Right renal pelvis (tissue), 4 donors: ENCODE measurements around the gene PLOD2. TPM values are rescaled to one million over a fixed set of nuclear protein-coding genes. Genes with fewer than 3 reads are reported as not detected.

Source experiments
- DNase-seq, 4 donors: peaks; one replicate each; pipeline ENCODE4 v3.0.0-alpha.2; 2013; ENCODE audit warnings: low read depth in 4 of 4, low spot score in 3 of 4, missing footprints in 1 of 4
- polyA plus RNA-seq, 4 donors: library from polyadenylated mRNA; unstranded; fragments of 120-200 nt; gene quantifications; one replicate each; pipeline ENCODE4 v1.2.1, GENCODE V29; 2013; ENCODE audit not compliant: insufficient read length in 4 of 4

Gene PLOD2
- polyA plus RNA-seq, 4 donors = 174 to 194 (median 187) TPM

- no peak for DNase-seq
These were observed 108.1 kb downstream of the PLOD2 start for GRCh38 chr3:146052791-146053310.

GRCh38 chr3:146052056-146052790 lies 108.8 kb downstream of the PLOD2 start:
- DNase-seq = no peak

GRCh38 chr3:146050691-146051090 lies 110.3 kb downstream of the PLOD2 start:
- DNase-seq = no peak

GRCh38 chr3:146047485-146047884 lies 113.5 kb downstream of the PLOD2 start:
- DNase-seq = no peak

GRCh38 chr3:146044046-146044445 lies 116.9 kb downstream of the PLOD2 start:
- DNase-seq = no peak

- DNase-seq = no peak
These were observed 120.4 kb downstream of the PLOD2 start for GRCh38 chr3:146040630-146041029.

- no peak for DNase-seq
These were observed 123.3 kb downstream of the PLOD2 start for GRCh38 chr3:146037697-146038096.

- DNase-seq = no peak
These were observed 124.7 kb downstream of the PLOD2 start for GRCh38 chr3:146036281-146036680.

- no peak for DNase-seq
These were observed 125.6 kb downstream of the PLOD2 start for GRCh38 chr3:146035366-146035765.

GRCh38 chr3:146033950-146034349 lies 127.0 kb downstream of the PLOD2 start:
- no peak for DNase-seq

- DNase-seq = peak in 1 of 4 donors; percentile 0
These were observed 134.4 kb downstream of the PLOD2 start for GRCh38 chr3:146026547-146026946.

- no peak for DNase-seq
These were observed 136.7 kb downstream of the PLOD2 start for GRCh38 chr3:146024260-146024659.

- DNase-seq = no peak
These were observed 140.0 kb downstream of the PLOD2 start for GRCh38 chr3:146020969-146021368.

- no peak for DNase-seq
These were observed 141.5 kb downstream of the PLOD2 start for GRCh38 chr3:146019508-146019907.

Other genes starting within 250 kb of the PLOD2 start
- 10 to 100 TPM; 18.1 to 24.9 (median 21.8) TPM for gene PLSCR4, start 89.9 kb upstream of the PLOD2 start, polyA plus RNA-seq